HCT116 (cell line): ENCODE results near the gene IMPDH1. TPM values are rescaled to one million over a fixed set of nuclear protein-coding genes. Genes with fewer than 3 reads are reported as not detected.

Experiments used
- ATAC-seq: fragments of 200-7000 bp; cut with Tn5 transposase; 2 replicates; pipeline ENCODE4 v1.9.1; 2020; ENCODE audit warnings: mild to moderate bottlenecking, moderate library complexity
- BruUV-seq: library from RNA; stranded (reverse); fragments of 400-500 nt; replicated peaks from 2 replicates; lab custom pipeline; 2021; lab: Mats Ljungman, UMichigan
- CTCF ChIA-PET: fragments of 300-600 bp; sonication (Branson Sonifier 250); formaldehyde crosslinking; loops from one replicate; lab custom pipeline; 2021; ENCODE audit warnings: antibody characterized with exemption; lab: Charles Lee
- POLR2A ChIA-PET: fragments of 300-600, 350-600 bp; sonication (Branson Sonifier 250); formaldehyde crosslinking; loops from one replicate; lab custom pipeline; 2021; ENCODE audit warnings: antibody characterized with exemption; lab: Charles Lee
- RAD21 ChIA-PET, 2 experiments: fragments of 300-600 bp; sonication (Branson Sonifier 250); formaldehyde crosslinking; loops; one replicate each; lab custom pipeline; 2023; ENCODE audit warnings: low total read pairs in 2 of 2; ENCODE audit not compliant: uncharacterized antibody in 2 of 2, unreplicated experiment in 2 of 2, low non-redundant PET in 1 of 2; lab: Charles Lee
- DNase-seq: peaks from one replicate; pipeline ENCODE4 v3.0.0-alpha.2; 2010; ENCODE audit warnings: low read depth, low spot score
- H2AFZ ChIP-seq: fragments of 200-600 bp; shearing (Covaris generic), sonication (generic); 2 replicates; pipeline ENCODE4 v1.6.1; 2017; ENCODE audit warnings: low read depth, mixed run types, mixed read lengths, antibody characterized with exemption, low read length; ENCODE audit not compliant: poor library complexity, severe bottlenecking
- H3K27ac ChIP-seq: 2 replicates; pipeline ENCODE4 v1.5.1; 2012; ENCODE audit warnings: low read depth, low read length
- H3K27me3 ChIP-seq: fragments of 200-600 bp; sonication (generic); 2 replicates; pipeline ENCODE4 v1.6.1; 2016; ENCODE audit warnings: mixed run types, low read length, mixed read lengths; ENCODE audit not compliant: insufficient read depth
- H3K36me3 ChIP-seq, 2 experiments: fragments of 200-500 bp in 1 of 2; fragments of 200-600 bp in 1 of 2; sonication (Bioruptor generic) in 1 of 2; sonication (generic) in 1 of 2; 2 replicates each; pipeline versions ENCODE4 v1.5.1 to v1.6.1; 2014 to 2016; ENCODE audit warnings: low read length in 2 of 2, inconsistent platforms in 1 of 2, mixed read lengths in 1 of 2, mixed run types in 1 of 2; ENCODE audit not compliant: insufficient read depth in 2 of 2, control insufficient read depth in 1 of 2
- H3K4me1 ChIP-seq, 2 experiments: fragments of 200-600 bp in 1 of 2; sonication (generic) in 1 of 2; 2 replicates each; pipeline versions ENCODE4 v1.5.1 to v1.6.1; 2012 to 2017; ENCODE audit warnings: low read length in 2 of 2, inconsistent platforms in 1 of 2, mild to moderate bottlenecking in 1 of 2, mixed read lengths in 1 of 2, mixed run types in 1 of 2, moderate library complexity in 1 of 2; ENCODE audit not compliant: insufficient read depth in 2 of 2, control insufficient read depth in 1 of 2
- H3K4me2 ChIP-seq: fragments of 200-600 bp; sonication (generic); 2 replicates; pipeline ENCODE4 v1.6.1; 2017; ENCODE audit warnings: mixed run types, low read length, mixed read lengths
- H3K4me3 ChIP-seq, 2 experiments: fragments of 200-600 bp in 1 of 2; sonication (generic) in 1 of 2; replicated peaks in 1 of 2; 2 replicates each; pipeline ENCODE4 v1.5.1; 2011 to 2016; ENCODE audit warnings: low read length in 2 of 2, control low read depth in 1 of 2, low read depth in 1 of 2, mild to moderate bottlenecking in 1 of 2, mixed read lengths in 1 of 2, mixed run types in 1 of 2
- H3K79me2 ChIP-seq: fragments of 200-600 bp; sonication (generic); 2 replicates; pipeline ENCODE4 v1.6.1; 2017; ENCODE audit warnings: mild to moderate bottlenecking, mixed run types, low read length, moderate library complexity, mixed read lengths; ENCODE audit not compliant: insufficient read depth
- H3K9ac ChIP-seq: fragments of 200-600 bp; sonication (generic); 2 replicates; pipeline ENCODE4 v1.6.1; 2016; ENCODE audit warnings: low read length, mixed read lengths
- H3K9me2 ChIP-seq: fragments of 200-600 bp; sonication (generic), shearing (Covaris generic); 2 replicates; pipeline ENCODE4 v1.6.1; 2017; ENCODE audit warnings: mixed run types, mild to moderate bottlenecking, moderate library complexity; ENCODE audit not compliant: insufficient read depth
- H3K9me3 ChIP-seq, 2 experiments: fragments of 200-500 bp in 1 of 2; fragments of 200-600 bp in 1 of 2; sonication (Bioruptor generic) in 1 of 2; sonication (generic) in 1 of 2; 2 replicates each; pipeline ENCODE4 v1.6.1; 2014 to 2017; ENCODE audit warnings: low read length in 2 of 2, mixed read lengths in 2 of 2, inconsistent platforms in 1 of 2, low read depth in 1 of 2, mild to moderate bottlenecking in 1 of 2, mixed run types in 1 of 2, moderate library complexity in 1 of 2; ENCODE audit not compliant: control insufficient read depth in 1 of 2, insufficient read depth in 1 of 2
- H4K20me1 ChIP-seq: fragments of 200-600 bp; sonication (generic), shearing (Covaris generic); 2 replicates; pipeline ENCODE4 v1.6.1; 2017; ENCODE audit warnings: mixed run types, mild to moderate bottlenecking, moderate library complexity; ENCODE audit not compliant: insufficient read depth
- CBX3 ChIP-seq: IDR thresholded peaks from 2 replicates; pipeline ENCODE4 v1.6.1; 2012; ENCODE audit warnings: low read depth
- CEBPB ChIP-seq: IDR thresholded peaks from 2 replicates; pipeline ENCODE4 v1.6.1; 2012; ENCODE audit warnings: low read depth
- EGR1 ChIP-seq: IDR thresholded peaks from 2 replicates; pipeline ENCODE4 v1.6.1; 2012; ENCODE audit warnings: low read depth
- ELF1 ChIP-seq: IDR thresholded peaks from 2 replicates; pipeline ENCODE4 v1.6.1; 2012; ENCODE audit warnings: low read depth, borderline replicate concordance
- EZH2 ChIP-seq: fragments of 200-600 bp; sonication (generic); IDR thresholded peaks from 2 replicates; pipeline ENCODE4 v1.6.1; 2017; ENCODE audit warnings: antibody characterized with exemption, mixed run types
- EZH2phosphoT487 ChIP-seq: fragments of 200-600 bp; IDR thresholded peaks from 2 replicates; pipeline ENCODE4 v1.6.1; 2018; ENCODE audit warnings: antibody characterized with exemption, borderline replicate concordance
- FOSL1 ChIP-seq: IDR thresholded peaks from 2 replicates; pipeline ENCODE4 v1.6.1; 2012; ENCODE audit warnings: low read depth
- JUND ChIP-seq: IDR thresholded peaks from 2 replicates; pipeline ENCODE4 v1.6.1; 2012
- POLR2A ChIP-seq: IDR thresholded peaks from 2 replicates; pipeline ENCODE4 v1.7.0; 2011; ENCODE audit warnings: borderline replicate concordance; ENCODE audit not compliant: insufficient read depth, insufficient read length; ENCODE audit errors: extremely low read depth
- POLR2AphosphoS5 ChIP-seq: IDR thresholded peaks from 2 replicates; pipeline ENCODE4 v1.6.1; 2011; ENCODE audit warnings: mild to moderate bottlenecking, low read depth, low read length, moderate library complexity
- RAD21 ChIP-seq: IDR thresholded peaks from 2 replicates; pipeline ENCODE4 v1.6.1; 2012; ENCODE audit warnings: low read depth, mild to moderate bottlenecking
- SIN3A ChIP-seq: IDR thresholded peaks from 2 replicates; pipeline ENCODE4 v1.6.1; 2012; ENCODE audit warnings: low read depth
- SP1 ChIP-seq: IDR thresholded peaks from 2 replicates; pipeline ENCODE4 v1.6.1; 2012; ENCODE audit warnings: low read depth
- SRF ChIP-seq: IDR thresholded peaks from 2 replicates; pipeline ENCODE4 v1.6.1; 2012; ENCODE audit warnings: low read depth
- TCF7L2 ChIP-seq: IDR thresholded peaks from 2 replicates; pipeline ENCODE4 v1.7.0; 2011; ENCODE audit warnings: borderline replicate concordance, inconsistent platforms; ENCODE audit not compliant: insufficient read depth, insufficient read length; ENCODE audit errors: extremely low read depth
- ZFX ChIP-seq: fragments of 450-650 bp; IDR thresholded peaks from 2 replicates; pipeline ENCODE4 v1.6.1; 2017
- intact Hi-C: fragments of 100-400 bp; cut with micrococcal nuclease; formaldehyde crosslinking; loops from 2 replicates; pipeline ENCODE4 v1.10.0; 2022
- total RNA-seq: library from RNA; stranded (reverse); gene quantifications from one replicate; pipeline ENCODE4 v1.2.1, GENCODE V29; 2021; ENCODE audit not compliant: unreplicated experiment
- TF ChIP-seq, protein P1 (sequence below): IDR thresholded peaks from 2 replicates; pipeline ENCODE4 v1.6.1; 2012; ENCODE audit warnings: low read depth
- TF ChIP-seq, protein P2 (sequence below), 3 experiments: fragments of 200-600 bp in 1 of 3; sonication (generic) in 1 of 3; IDR thresholded peaks in 2 of 3; conservative IDR thresholded peaks in 1 of 3; 2 replicates each; pipeline ENCODE4 v1.5.1; 2012 to 2017; ENCODE audit warnings: low read depth in 2 of 3, low read length in 2 of 3, antibody characterized with exemption in 1 of 3, borderline replicate concordance in 1 of 3, control low read depth in 1 of 3, mild to moderate bottlenecking in 1 of 3, mixed read lengths in 1 of 3, mixed run types in 1 of 3, moderate library complexity in 1 of 3; ENCODE audit not compliant: insufficient read depth in 1 of 3
- TF ChIP-seq, protein P3 (sequence below): IDR thresholded peaks from 2 replicates; pipeline ENCODE4 v1.6.1; 2011; ENCODE audit warnings: mild to moderate bottlenecking, low read length, moderate library complexity; ENCODE audit not compliant: insufficient replicate concordance; ENCODE audit errors: extremely low read depth
- TF ChIP-seq, protein P4 (sequence below): IDR thresholded peaks from 2 replicates; pipeline ENCODE4 v1.6.1; 2012

IMPDH1 gene
- total RNA-seq, 1 experiment from 2014 or later: 98.2 TPM

DNA sequence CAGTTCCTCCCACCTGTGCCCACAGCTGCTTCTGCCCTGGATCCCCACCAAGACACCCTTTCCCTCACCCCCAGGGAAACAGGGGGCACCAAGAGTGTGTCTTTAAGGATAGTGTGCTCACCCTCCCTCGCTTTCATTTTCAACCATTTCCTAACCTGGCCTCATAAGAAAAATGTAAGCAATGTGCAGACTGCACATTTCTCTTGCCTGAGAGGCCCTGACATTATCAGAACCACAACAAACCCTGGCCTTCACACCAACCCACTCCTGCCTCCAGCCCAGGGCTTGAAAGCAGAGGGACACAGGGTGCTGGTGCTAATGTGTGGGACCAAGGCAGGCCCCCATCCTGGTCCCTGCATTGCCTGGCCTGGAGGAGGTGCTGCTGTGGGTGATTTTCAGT, 11.0 kb upstream of the IMPDH1 start:
- peaks cover 0 to 5% of the 10 kb centered on the region in 2 experiments; a peak in 1 of 4 replicates for H3K4me1 ChIP-seq
- no peak overlapping the region for H3K4me3 ChIP-seq
- POLR2A ChIA-PET: no interaction called here
- BruUV-seq: no TSS peak
- ATAC-seq: no peak
- CTCF ChIA-PET: no interaction called here
- RAD21 ChIA-PET: no interaction called here
- no peak overlapping the region for H3K4me2 ChIP-seq
- H3K27me3 ChIP-seq: no peaks in the 10 kb centered on the region
- H3K79me2 ChIP-seq: no peaks in the 10 kb centered on the region
- H3K9me3 ChIP-seq: no peaks in the 10 kb centered on the region
- H3K9ac ChIP-seq: no peak overlapping the region
- H3K9me2 ChIP-seq: no peaks in the 10 kb centered on the region
- no peaks in the 10 kb centered on the region for H3K36me3 ChIP-seq
- no peak overlapping the region for H3K27ac ChIP-seq
- no peak for DNase-seq
- no peak overlapping the region for H2AFZ ChIP-seq
- intact Hi-C loops: no loop called here
- no peaks in the 10 kb centered on the region for H4K20me1 ChIP-seq
- TF ChIP-seq, protein P1, sequence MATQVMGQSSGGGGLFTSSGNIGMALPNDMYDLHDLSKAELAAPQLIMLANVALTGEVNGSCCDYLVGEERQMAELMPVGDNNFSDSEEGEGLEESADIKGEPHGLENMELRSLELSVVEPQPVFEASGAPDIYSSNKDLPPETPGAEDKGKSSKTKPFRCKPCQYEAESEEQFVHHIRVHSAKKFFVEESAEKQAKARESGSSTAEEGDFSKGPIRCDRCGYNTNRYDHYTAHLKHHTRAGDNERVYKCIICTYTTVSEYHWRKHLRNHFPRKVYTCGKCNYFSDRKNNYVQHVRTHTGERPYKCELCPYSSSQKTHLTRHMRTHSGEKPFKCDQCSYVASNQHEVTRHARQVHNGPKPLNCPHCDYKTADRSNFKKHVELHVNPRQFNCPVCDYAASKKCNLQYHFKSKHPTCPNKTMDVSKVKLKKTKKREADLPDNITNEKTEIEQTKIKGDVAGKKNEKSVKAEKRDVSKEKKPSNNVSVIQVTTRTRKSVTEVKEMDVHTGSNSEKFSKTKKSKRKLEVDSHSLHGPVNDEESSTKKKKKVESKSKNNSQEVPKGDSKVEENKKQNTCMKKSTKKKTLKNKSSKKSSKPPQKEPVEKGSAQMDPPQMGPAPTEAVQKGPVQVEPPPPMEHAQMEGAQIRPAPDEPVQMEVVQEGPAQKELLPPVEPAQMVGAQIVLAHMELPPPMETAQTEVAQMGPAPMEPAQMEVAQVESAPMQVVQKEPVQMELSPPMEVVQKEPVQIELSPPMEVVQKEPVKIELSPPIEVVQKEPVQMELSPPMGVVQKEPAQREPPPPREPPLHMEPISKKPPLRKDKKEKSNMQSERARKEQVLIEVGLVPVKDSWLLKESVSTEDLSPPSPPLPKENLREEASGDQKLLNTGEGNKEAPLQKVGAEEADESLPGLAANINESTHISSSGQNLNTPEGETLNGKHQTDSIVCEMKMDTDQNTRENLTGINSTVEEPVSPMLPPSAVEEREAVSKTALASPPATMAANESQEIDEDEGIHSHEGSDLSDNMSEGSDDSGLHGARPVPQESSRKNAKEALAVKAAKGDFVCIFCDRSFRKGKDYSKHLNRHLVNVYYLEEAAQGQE: no peak
- TF ChIP-seq, protein P2, sequence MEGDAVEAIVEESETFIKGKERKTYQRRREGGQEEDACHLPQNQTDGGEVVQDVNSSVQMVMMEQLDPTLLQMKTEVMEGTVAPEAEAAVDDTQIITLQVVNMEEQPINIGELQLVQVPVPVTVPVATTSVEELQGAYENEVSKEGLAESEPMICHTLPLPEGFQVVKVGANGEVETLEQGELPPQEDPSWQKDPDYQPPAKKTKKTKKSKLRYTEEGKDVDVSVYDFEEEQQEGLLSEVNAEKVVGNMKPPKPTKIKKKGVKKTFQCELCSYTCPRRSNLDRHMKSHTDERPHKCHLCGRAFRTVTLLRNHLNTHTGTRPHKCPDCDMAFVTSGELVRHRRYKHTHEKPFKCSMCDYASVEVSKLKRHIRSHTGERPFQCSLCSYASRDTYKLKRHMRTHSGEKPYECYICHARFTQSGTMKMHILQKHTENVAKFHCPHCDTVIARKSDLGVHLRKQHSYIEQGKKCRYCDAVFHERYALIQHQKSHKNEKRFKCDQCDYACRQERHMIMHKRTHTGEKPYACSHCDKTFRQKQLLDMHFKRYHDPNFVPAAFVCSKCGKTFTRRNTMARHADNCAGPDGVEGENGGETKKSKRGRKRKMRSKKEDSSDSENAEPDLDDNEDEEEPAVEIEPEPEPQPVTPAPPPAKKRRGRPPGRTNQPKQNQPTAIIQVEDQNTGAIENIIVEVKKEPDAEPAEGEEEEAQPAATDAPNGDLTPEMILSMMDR (IDR thresholded peaks at IDR 0.05 in 2 of 3, conservative IDR thresholded peaks at IDR 0.05 in 1 of 3; ENCODE audit: borderline replicate concordance in 1 of 3, insufficient read depth in 1 of 3, low read depth in 2 of 3, low read length in 2 of 3): no peak
- TF ChIP-seq ZFX (no peak), RAD21 (no peak), JUND (no peak), SP1 (no peak), POLR2AphosphoS5 (no peak), POLR2A (no peak), SIN3A (no peak), CEBPB (no peak), EGR1 (no peak), TCF7L2 (no peak), EZH2phosphoT487 (no peak), FOSL1 (no peak), ELF1 (no peak), SRF (no peak), CBX3 (no peak), EZH2 (no peak)
- TF ChIP-seq, protein P3, sequence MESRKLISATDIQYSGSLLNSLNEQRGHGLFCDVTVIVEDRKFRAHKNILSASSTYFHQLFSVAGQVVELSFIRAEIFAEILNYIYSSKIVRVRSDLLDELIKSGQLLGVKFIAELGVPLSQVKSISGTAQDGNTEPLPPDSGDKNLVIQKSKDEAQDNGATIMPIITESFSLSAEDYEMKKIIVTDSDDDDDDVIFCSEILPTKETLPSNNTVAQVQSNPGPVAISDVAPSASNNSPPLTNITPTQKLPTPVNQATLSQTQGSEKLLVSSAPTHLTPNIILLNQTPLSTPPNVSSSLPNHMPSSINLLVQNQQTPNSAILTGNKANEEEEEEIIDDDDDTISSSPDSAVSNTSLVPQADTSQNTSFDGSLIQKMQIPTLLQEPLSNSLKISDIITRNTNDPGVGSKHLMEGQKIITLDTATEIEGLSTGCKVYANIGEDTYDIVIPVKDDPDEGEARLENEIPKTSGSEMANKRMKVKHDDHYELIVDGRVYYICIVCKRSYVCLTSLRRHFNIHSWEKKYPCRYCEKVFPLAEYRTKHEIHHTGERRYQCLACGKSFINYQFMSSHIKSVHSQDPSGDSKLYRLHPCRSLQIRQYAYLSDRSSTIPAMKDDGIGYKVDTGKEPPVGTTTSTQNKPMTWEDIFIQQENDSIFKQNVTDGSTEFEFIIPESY: no peak
- TF ChIP-seq, protein P4, sequence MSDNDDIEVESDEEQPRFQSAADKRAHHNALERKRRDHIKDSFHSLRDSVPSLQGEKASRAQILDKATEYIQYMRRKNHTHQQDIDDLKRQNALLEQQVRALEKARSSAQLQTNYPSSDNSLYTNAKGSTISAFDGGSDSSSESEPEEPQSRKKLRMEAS: no peak
- TF ChIP-seq, all 23 proteins: peak for 0
